Measurements from ENCODE around the gene TCN2.

TCN2 gene

DNA sequence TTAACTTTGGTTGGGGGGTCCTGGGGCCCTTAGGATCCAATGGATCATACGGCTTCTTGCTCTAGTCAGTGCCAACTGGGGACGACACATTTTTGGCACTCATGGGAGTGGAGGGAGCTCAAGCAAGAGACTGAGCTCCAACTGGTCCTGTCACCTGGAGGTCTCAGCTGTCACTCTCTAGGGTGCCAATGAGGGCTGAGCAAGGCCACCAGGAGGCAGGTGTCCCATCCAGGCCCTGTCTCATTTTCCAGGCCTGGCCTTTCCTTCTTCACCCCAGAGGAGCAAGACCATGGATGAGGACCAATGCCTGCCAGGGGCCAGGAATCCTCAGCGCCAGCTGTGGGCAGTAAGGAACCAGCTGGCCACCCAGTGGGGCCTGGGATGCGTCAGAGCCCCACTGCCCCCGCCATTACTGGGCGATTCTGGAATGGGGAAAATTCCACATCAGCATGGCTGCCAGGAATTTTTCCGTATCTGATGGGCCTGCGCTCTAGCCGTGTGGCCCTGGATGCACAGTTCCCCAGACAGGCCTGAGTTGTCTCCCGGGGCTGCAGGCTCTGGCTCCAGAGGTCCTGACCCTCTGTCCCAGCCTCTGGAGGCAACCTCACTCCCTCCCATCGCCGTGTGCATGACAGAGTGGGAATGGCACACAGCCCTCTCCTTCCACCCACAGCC lies 31.8 kb upstream of the TCN2 start:
- Mint-ChIP-seq H3K36me3 (ENCODE audit: low read depth) (peaks cover 16% of the 10 kb centered on the region), H3K9me3 (no peaks in the 10 kb centered on the region), H3K27ac (no peak overlapping the region), H3K4me1 (peaks cover 14% of the 10 kb centered on the region), H3K27me3 (ENCODE audit: low read depth, poor library complexity) (peaks cover 25% of the 10 kb centered on the region), H3K4me3 (peak overlapping the region; percentile 79)
- DNase-seq: no peak
- TF ChIP-seq, protein P1, sequence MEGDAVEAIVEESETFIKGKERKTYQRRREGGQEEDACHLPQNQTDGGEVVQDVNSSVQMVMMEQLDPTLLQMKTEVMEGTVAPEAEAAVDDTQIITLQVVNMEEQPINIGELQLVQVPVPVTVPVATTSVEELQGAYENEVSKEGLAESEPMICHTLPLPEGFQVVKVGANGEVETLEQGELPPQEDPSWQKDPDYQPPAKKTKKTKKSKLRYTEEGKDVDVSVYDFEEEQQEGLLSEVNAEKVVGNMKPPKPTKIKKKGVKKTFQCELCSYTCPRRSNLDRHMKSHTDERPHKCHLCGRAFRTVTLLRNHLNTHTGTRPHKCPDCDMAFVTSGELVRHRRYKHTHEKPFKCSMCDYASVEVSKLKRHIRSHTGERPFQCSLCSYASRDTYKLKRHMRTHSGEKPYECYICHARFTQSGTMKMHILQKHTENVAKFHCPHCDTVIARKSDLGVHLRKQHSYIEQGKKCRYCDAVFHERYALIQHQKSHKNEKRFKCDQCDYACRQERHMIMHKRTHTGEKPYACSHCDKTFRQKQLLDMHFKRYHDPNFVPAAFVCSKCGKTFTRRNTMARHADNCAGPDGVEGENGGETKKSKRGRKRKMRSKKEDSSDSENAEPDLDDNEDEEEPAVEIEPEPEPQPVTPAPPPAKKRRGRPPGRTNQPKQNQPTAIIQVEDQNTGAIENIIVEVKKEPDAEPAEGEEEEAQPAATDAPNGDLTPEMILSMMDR (IDR thresholded peaks at IDR 0.05): no peak

DNA sequence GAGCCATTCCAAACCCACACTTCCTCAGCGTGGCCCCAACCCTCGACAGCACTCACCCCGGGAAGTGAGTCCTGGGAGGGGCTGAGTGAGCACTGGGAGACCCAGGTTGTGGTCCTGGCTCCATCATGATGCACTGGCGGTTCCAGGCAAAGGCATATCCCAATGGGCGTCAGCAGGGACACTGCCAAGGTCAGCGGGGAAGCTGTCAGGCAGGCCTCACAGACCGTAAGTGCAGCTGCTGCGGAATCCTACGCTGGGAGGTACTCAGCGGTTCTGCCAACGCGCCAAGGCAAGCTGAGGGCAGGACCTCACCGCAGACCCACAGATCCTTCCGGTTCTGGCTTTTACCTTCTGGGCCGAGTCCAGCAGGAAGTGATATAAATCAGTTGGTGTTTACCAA lies 31.1 kb upstream of the TCN2 start:
- Mint-ChIP-seq H3K4me3 (no peak overlapping the region), H3K27me3 (ENCODE audit: low read depth, poor library complexity) (peaks cover 25% of the 10 kb centered on the region), H3K9me3 (no peaks in the 10 kb centered on the region), H3K4me1 (peaks cover 14% of the 10 kb centered on the region), H3K27ac (no peak overlapping the region), H3K36me3 (ENCODE audit: low read depth) (peaks cover 16% of the 10 kb centered on the region)
- TF ChIP-seq, protein P1 (IDR thresholded peaks at IDR 0.05): no peak
- no peak for DNase-seq

DNA sequence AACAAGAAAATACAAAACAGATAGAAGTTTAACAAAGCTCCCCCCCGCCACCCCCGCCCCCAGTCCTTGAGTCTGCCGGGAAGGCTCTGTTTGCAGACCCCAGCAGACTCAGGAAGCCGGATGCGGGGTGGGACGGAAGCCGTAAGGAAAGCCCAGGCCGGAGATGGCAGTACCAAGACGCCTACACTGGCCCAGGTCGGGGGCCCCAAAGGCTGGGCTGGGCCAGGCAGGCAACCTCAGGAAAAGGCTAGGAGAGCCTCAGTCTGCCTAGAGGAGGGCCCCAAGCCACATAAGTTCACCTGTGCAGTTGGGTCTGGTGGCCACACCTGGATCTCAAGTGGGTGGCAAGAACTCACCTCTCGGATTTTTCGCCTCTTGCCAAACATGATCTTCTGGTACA lies 28.5 kb upstream of the TCN2 start:
- peaks cover 6% of the 10 kb centered on the region for H3K4me1 Mint-ChIP-seq
- H3K9me3 Mint-ChIP-seq: no peaks in the 10 kb centered on the region
- peaks cover 16% of the 10 kb centered on the region for H3K36me3 Mint-ChIP-seq (ENCODE audit: low read depth)
- H3K27me3 Mint-ChIP-seq (ENCODE audit: low read depth, poor library complexity): peaks cover 11% of the 10 kb centered on the region
- no peak overlapping the region for H3K4me3 Mint-ChIP-seq
- no peak for DNase-seq
- TF ChIP-seq, protein P1 (IDR thresholded peaks at IDR 0.05): no peak
- no peak overlapping the region for H3K27ac Mint-ChIP-seq

DNA sequence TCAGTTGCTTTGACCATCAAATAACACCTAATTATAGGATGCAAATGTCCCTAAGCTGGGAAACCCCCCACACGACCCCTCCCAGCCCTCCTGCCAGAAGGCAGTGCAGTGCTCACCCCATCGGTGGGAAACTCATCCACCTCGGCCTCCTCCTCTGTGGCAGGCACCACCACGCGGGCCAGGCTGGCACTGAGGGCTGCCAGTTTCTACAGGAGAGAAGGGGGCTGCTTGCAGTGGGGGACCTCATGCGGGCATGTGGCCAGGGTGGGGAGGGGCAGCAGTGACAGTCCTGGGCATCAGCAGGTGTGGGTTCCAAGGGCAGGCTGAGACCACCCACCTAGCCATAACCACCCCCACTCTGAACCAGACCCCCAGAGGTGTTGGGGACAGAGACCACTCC lies 26.1 kb upstream of the TCN2 start:
- DNase-seq: no peak
- no peak overlapping the region for H3K27ac Mint-ChIP-seq
- peaks cover 22% of the 10 kb centered on the region for H3K36me3 Mint-ChIP-seq (ENCODE audit: low read depth)
- H3K27me3 Mint-ChIP-seq (ENCODE audit: low read depth, poor library complexity): no peaks in the 10 kb centered on the region
- TF ChIP-seq, protein P1 (IDR thresholded peaks at IDR 0.05): no peak
- H3K4me3 Mint-ChIP-seq: no peak overlapping the region
- H3K4me1 Mint-ChIP-seq: no peaks in the 10 kb centered on the region
- no peaks in the 10 kb centered on the region for H3K9me3 Mint-ChIP-seq

DNA sequence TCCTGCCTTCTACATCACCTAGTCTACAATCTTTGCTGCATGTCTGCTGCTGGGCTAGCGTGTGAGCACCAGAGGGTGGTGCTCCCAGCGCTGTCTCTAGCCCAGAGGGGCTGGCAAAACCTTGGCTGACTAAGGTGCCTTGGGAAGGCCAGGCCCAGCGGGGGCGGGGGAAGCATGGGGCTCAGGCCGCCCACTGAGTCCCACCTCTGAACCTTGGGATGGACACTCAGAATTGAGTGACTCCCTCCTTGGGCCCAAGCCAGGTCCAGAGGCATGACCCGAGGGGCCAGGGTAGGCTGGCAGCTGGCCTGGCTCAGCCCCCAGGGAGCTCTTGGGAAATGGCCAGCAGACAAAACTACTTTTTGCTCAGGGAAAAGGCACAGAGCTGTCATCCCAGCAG lies 24.9 kb upstream of the TCN2 start:
- peaks cover 25% of the 10 kb centered on the region for H3K36me3 Mint-ChIP-seq (ENCODE audit: low read depth)
- TF ChIP-seq, protein P1 (IDR thresholded peaks at IDR 0.05): no peak
- peak overlapping the region; percentile 78 for H3K27ac Mint-ChIP-seq
- H3K9me3 Mint-ChIP-seq: no peaks in the 10 kb centered on the region
- H3K4me1 Mint-ChIP-seq: no peaks in the 10 kb centered on the region
- no peaks in the 10 kb centered on the region for H3K27me3 Mint-ChIP-seq (ENCODE audit: low read depth, poor library complexity)
- no peak for DNase-seq
- H3K4me3 Mint-ChIP-seq: no peak overlapping the region
